GM12873 (cell line): ENCODE results near the gene CFLAR.

Source experiments
- CTCF ChIP-seq: IDR thresholded peaks from 2 replicates; pipeline ENCODE4 v1.5.1; 2012; ENCODE audit warnings: low read depth, mild to moderate bottlenecking, moderate library complexity, low read length, control low read depth; ENCODE audit not compliant: insufficient read depth; ENCODE audit errors: missing control alignments

Gene CFLAR

GRCh38 chr2:201090574-201090973, 25.4 kb upstream of the CFLAR start:
- no peak for TF ChIP-seq CTCF

- TF ChIP-seq CTCF: no peak
Observed at GRCh38 chr2:201093573-201093972, 22.4 kb upstream of the CFLAR start.

- no peak for TF ChIP-seq CTCF
Observed at GRCh38 chr2:201100497-201100896, 15.5 kb upstream of the CFLAR start.

- no peak for TF ChIP-seq CTCF
Observed at GRCh38 chr2:201105759-201106158, 10.2 kb upstream of the CFLAR start.

- no peak for TF ChIP-seq CTCF
Observed at GRCh38 chr2:201107624-201108023, 8.3 kb upstream of the CFLAR start.

DNA sequence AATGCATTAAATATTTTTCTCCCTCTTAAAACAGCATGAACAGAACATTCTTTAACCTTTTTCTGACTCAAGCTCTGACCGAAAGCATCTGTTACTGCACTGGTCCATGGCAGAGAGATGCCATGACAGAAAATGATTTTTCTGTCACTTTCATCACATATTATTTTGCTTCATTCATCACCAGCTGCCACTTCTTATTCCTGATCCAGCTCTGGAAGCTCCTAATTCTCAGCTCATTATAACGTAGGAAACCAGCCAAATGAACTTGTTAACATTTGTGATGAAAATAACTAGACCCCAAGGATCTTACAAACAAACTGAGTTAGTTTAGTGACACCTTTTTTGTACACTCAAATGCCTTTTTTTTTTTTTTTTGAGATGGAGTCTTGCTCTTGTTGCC, 7.6 kb upstream of the CFLAR start:
- TF ChIP-seq CTCF: no peak

GRCh38 chr2:201109186-201109585, 6.8 kb upstream of the CFLAR start:
- TF ChIP-seq CTCF: no peak
